ENCODE data around the gene PRADC1. TPM values are rescaled to one million over a fixed set of nuclear protein-coding genes. Genes with fewer than 3 reads are reported as not detected.
"Not testable (repeated sequence)": the region's sequence is repeated elsewhere in the genome, so short reads cannot be mapped to it uniquely, and the experiment has no call there.

Gene PRADC1
- total and polyA plus RNA-seq, 4 donors, result 12.4 to 54.8 (median 20.9) TPM

DNA sequence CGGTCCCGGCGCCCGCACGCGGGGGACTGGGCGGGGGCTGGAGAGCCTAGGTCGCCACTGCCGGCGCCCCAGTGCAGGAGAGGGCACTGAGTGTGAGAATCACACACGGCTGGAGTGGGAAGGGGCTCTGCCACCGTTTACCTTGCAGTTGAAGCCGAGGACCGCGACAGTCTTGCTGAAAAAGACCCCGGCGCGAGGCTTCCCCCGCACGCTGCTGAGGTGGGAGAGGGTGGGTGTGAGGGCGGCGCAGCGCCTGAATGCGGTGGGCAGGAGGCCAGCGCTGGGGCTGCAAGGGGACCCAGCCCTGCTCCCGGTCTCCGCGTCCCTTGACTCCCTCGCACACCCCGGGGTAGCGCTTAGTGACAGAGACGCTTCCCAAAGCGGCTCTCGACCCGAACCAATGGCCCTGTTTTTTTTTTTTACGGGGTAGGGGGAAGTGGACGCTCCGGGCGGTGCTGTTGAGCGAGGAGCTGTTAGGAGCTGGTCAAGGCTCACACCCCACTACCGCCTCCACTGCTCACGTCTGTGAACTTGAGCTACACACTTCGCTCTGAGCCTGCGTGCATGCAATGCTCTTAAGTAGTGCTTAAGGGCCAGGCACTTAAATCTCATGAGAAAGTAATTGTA is 29.9 kb downstream of the PRADC1 start:
- Histone ChIP-seq H3K27me3 (ENCODE audit: control insufficient read depth in 1 of 2, insufficient read depth in 2 of 2, low read length in 1 of 2) (no peaks in the 10 kb centered on the region), H3K9me3 (ENCODE audit: control insufficient read depth, low read length) (no peaks in the 10 kb centered on the region), H3K36me3 (ENCODE audit: control insufficient read depth in 1 of 2, insufficient read depth in 2 of 2, low read length in 1 of 2) (no peaks in the 10 kb centered on the region), H3K4me1 (ENCODE audit: control insufficient read depth in 1 of 2, insufficient read depth in 2 of 2, low read length in 2 of 2) (no peaks in the 10 kb centered on the region), H3K27ac (ENCODE audit: low read depth in 1 of 2, low read length in 2 of 2) (no peak overlapping the region), H3K4me3 (ENCODE audit: low read length in 2 of 2) (no peak overlapping the region)
- intact Hi-C loops (cut with DNase I), result no loop called here
- ATAC-seq (ENCODE audit: low FRiP score) (peak; percentile 17), DNase-seq (no peak)
- WGBS, 2 donors, result 5 to 6% methylated on average over 34 to 44 of the region's 44 CpGs

DNA sequence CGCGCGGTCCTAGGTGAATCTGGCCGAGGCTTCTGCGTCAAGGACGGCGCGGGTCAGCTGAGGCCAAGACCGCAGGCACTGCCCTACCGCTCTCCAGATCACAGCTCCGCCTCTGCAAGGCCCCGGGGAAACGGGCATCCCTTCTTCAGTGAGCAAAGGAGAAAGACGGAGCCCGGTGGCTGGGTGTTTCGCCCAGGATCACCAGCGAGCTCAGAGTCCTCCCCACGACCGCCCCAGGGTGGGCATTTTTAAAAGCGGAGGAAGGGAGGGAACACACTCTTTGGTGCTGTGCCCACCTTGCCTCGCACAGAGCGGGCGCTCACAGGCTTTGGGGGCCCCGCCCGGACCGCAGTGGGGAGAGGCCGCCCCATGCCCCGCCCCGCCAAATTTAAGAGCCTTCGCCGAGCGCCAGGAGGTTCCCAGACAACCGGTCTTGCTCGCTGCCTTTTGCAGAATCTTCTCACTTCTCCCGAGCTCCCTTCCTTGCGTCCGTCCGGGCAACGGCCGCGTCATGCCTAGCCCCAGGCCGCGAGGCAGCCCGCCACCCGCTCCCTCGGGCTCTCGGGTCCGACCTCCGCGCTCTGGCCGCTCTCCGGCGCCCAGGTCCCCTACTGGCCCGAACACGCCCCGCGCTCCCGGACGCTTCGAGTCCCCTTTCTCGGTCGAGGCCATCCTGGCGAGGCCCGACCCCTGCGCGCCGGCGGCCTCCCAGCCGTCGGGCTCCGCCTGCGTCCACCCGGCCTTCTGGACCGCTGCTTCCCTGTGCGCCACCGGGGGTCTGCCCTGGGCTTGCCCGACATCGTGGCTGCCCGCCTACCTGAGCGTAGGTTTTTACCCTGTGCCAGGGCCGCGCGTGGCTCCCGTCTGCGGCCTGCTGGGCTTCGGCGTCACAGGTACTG is 30.6 kb downstream of the PRADC1 start, which contains the start of gene NOTO:
Gene NOTO (plus strand): TSS at position 419 of the 899 bp plus-strand sequence. CDS start 93 bp downstream, at position 512.
- intact Hi-C loops (cut with DNase I), result no loop called here
- H3K9me3 ChIP-seq (ENCODE audit: control insufficient read depth, low read length), result no peaks in the 10 kb centered on the region
- WGBS, 2 donors, result 2% methylated on average over 87 of the region's 87 CpGs
- peaks cover 0 to 2% of the 10 kb centered on the region in 2 donors for H3K27me3 ChIP-seq (ENCODE audit: control insufficient read depth in 1 of 2, insufficient read depth in 2 of 2, low read length in 1 of 2)
- no peak for DNase-seq
- peak; percentile 57 for ATAC-seq (ENCODE audit: low FRiP score)
- H3K36me3 ChIP-seq (ENCODE audit: control insufficient read depth in 1 of 2, insufficient read depth in 2 of 2, low read length in 1 of 2), result no peaks in the 10 kb centered on the region
- H3K27ac ChIP-seq (ENCODE audit: low read depth in 1 of 2, low read length in 2 of 2), result no peak within 1 kb of the TSS
- H3K4me3 ChIP-seq (ENCODE audit: low read length in 2 of 2), result peak within 1 kb of the TSS in 1 of 2 donors; percentile 0
- no peaks in the 10 kb centered on the region for H3K4me1 ChIP-seq (ENCODE audit: control insufficient read depth in 1 of 2, insufficient read depth in 2 of 2, low read length in 2 of 2)

- DNase-seq; H3K4me3 ChIP-seq (ENCODE audit: low read length in 2 of 2); H3K27ac ChIP-seq (ENCODE audit: low read depth in 1 of 2, low read length in 2 of 2); intact Hi-C loops (cut with DNase I); H3K4me1 ChIP-seq (ENCODE audit: control insufficient read depth in 1 of 2, insufficient read depth in 2 of 2, low read length in 2 of 2); H3K36me3 ChIP-seq (ENCODE audit: control insufficient read depth in 1 of 2, insufficient read depth in 2 of 2, low read length in 1 of 2); ATAC-seq (ENCODE audit: low FRiP score); H3K9me3 ChIP-seq (ENCODE audit: control insufficient read depth, low read length); H3K27me3 ChIP-seq (ENCODE audit: control insufficient read depth in 1 of 2, insufficient read depth in 2 of 2, low read length in 1 of 2): not testable (repeated sequence)
- 81 to 84% methylated on average over 9 to 10 of the region's 10 CpGs for WGBS, 2 donors
Measured at GRCh38 chr2:73200281-73200680, 32.8 kb downstream of the PRADC1 start.

GRCh38 chr2:73197579-73197978 is 35.5 kb downstream of the PRADC1 start:
- no peak for DNase-seq
- H3K36me3 ChIP-seq (ENCODE audit: control insufficient read depth in 1 of 2, insufficient read depth in 2 of 2, low read length in 1 of 2), result no peaks in the 10 kb centered on the region
- intact Hi-C loops (cut with DNase I), result no loop called here
- no peak overlapping the region for H3K27ac ChIP-seq (ENCODE audit: low read depth in 1 of 2, low read length in 2 of 2)
- peaks cover 0 to 2% of the 10 kb centered on the region in 2 donors for H3K27me3 ChIP-seq (ENCODE audit: control insufficient read depth in 1 of 2, insufficient read depth in 2 of 2, low read length in 1 of 2)
- H3K4me1 ChIP-seq (ENCODE audit: control insufficient read depth in 1 of 2, insufficient read depth in 2 of 2, low read length in 2 of 2), result no peaks in the 10 kb centered on the region
- no peaks in the 10 kb centered on the region for H3K9me3 ChIP-seq (ENCODE audit: control insufficient read depth, low read length)
- ATAC-seq (ENCODE audit: low FRiP score), result no peak
- H3K4me3 ChIP-seq (ENCODE audit: low read length in 2 of 2), result no peak overlapping the region

- Histone ChIP-seq H3K4me3 (ENCODE audit: low read length in 2 of 2) (no peak overlapping the region), H3K27ac (ENCODE audit: low read depth in 1 of 2, low read length in 2 of 2) (no peak overlapping the region), H3K9me3 (ENCODE audit: control insufficient read depth, low read length) (peaks cover 2% of the 10 kb centered on the region), H3K4me1 (ENCODE audit: control insufficient read depth in 1 of 2, insufficient read depth in 2 of 2, low read length in 2 of 2) (no peaks in the 10 kb centered on the region), H3K36me3 (ENCODE audit: control insufficient read depth in 1 of 2, insufficient read depth in 2 of 2, low read length in 1 of 2) (no peaks in the 10 kb centered on the region), H3K27me3 (ENCODE audit: control insufficient read depth in 1 of 2, insufficient read depth in 2 of 2, low read length in 1 of 2) (no peaks in the 10 kb centered on the region)
- no peak for DNase-seq
- intact Hi-C loops (cut with DNase I), result no loop called here
- peak; percentile 11 for ATAC-seq (ENCODE audit: low FRiP score)
- WGBS, 2 donors, result 53 to 58% methylated on average over 2 of the region's 2 CpGs
Measured at GRCh38 chr2:73187549-73187948, 45.5 kb downstream of the PRADC1 start.

DNA sequence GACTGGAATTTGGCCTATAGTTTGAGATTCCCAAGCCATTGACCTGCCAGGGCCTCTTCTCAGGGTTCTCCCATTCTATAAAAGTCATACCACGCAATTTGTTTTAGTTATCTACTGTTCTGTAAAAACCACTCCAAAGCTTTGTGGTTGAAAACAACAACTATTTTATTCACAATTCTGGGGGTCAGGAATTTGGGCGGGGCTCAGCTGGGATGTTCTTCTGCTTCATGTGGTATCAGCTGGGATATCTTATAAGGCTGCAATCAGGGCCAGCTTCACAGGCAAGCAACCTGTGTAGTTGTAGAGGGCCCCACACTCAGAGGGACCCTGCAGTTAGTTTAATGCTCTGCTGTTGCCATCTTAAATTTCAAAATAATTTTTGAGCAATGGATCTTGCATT is 47.1 kb downstream of the PRADC1 start:
- intact Hi-C loops (cut with DNase I), result no loop called here
- DNase-seq (no peak), ATAC-seq (ENCODE audit: low FRiP score) (no peak)
- Histone ChIP-seq H3K4me3 (ENCODE audit: low read length in 2 of 2) (no peak overlapping the region), H3K36me3 (ENCODE audit: control insufficient read depth in 1 of 2, insufficient read depth in 2 of 2, low read length in 1 of 2) (no peaks in the 10 kb centered on the region), H3K27ac (ENCODE audit: low read depth in 1 of 2, low read length in 2 of 2) (no peak overlapping the region), H3K27me3 (ENCODE audit: control insufficient read depth in 1 of 2, insufficient read depth in 2 of 2, low read length in 1 of 2) (no peaks in the 10 kb centered on the region), H3K9me3 (ENCODE audit: control insufficient read depth, low read length) (peaks cover 2% of the 10 kb centered on the region), H3K4me1 (ENCODE audit: control insufficient read depth in 1 of 2, insufficient read depth in 2 of 2, low read length in 2 of 2) (no peaks in the 10 kb centered on the region)
- 88 to 91% methylated on average over 2 of the region's 2 CpGs for WGBS, 2 donors

Other genes with a start within 250 kb of the PRADC1 start
- 10 to 100 TPM; 12.6 to 20.7 TPM for gene SFXN5, start 161.5 kb downstream of the PRADC1 start, total RNA-seq
- gene SFXN5, start 161.5 kb downstream of the PRADC1 start, polyA plus RNA-seq, result 10 to 100 TPM in 1 of 2 donors, 1 to 10 TPM in 1; 6.3 to 17.0 TPM
- gene RAB11FIP5, start 120.3 kb downstream of the PRADC1 start, total RNA-seq, result 10 to 100 TPM; 48.7 to 51.5 TPM
- 10 to 100 TPM; 14.4 to 23.7 TPM for gene RAB11FIP5, start 120.3 kb downstream of the PRADC1 start, polyA plus RNA-seq
- not detected for gene NOTO, start 30.7 kb downstream of the PRADC1 start, total RNA-seq
- gene NOTO, start 30.7 kb downstream of the PRADC1 start, polyA plus RNA-seq, result not detected
- gene SMYD5, start 19.0 kb downstream of the PRADC1 start, total RNA-seq, result 10 to 100 TPM; 17.9 to 23.0 TPM
- gene SMYD5, start 19.0 kb downstream of the PRADC1 start, polyA plus RNA-seq, result 10 to 100 TPM in 1 of 2 donors, 1 to 10 TPM in 1; 4.3 to 17.3 TPM
- 100 to 1,000 TPM; 128 to 157 TPM for gene CCT7, start 1.1 kb upstream of the PRADC1 start, total RNA-seq
- 100 to 1,000 TPM; 132 to 154 TPM for gene CCT7, start 1.1 kb upstream of the PRADC1 start, polyA plus RNA-seq
- gene FBXO41, start 51.2 kb upstream of the PRADC1 start, total RNA-seq, result 1 to 10 TPM; 3.3 to 4.7 TPM
- 1 to 10 TPM in 1 of 2 donors, under 1 TPM in 1; 0.25 to 1.2 TPM for gene FBXO41, start 51.2 kb upstream of the PRADC1 start, polyA plus RNA-seq
- not detected for gene EGR4, start 60.3 kb upstream of the PRADC1 start, total RNA-seq
- gene EGR4, start 60.3 kb upstream of the PRADC1 start, polyA plus RNA-seq, result not detected
- 10 to 100 TPM; 24.5 to 26.4 TPM for gene ALMS1, start 152.6 kb upstream of the PRADC1 start, total RNA-seq
- 10 to 100 TPM in 1 of 2 donors, 1 to 10 TPM in 1; 8.3 to 15.2 TPM for gene ALMS1, start 152.6 kb upstream of the PRADC1 start, polyA plus RNA-seq

All from aorta (tissue), 5 donors.